SK-N-SH (cell line): Measurements from ENCODE around the gene KRTAP5-2. TPM values are rescaled to one million over a fixed set of nuclear protein-coding genes. Genes with fewer than 3 reads are reported as not detected.
"Not testable (repeated sequence)": the region's sequence is repeated elsewhere in the genome, so short reads cannot be mapped to it uniquely, and the experiment has no call there.

Source experiments
- CTCF ChIA-PET: fragments of 300-600, 350-600 bp; formaldehyde crosslinking; extraction: SDS; loops from one replicate; lab custom pipeline; 2021; lab: Yijun Ruan, JAX
- POLR2A ChIA-PET: fragments of 350-600 bp; sonication (Branson Sonifier 250); formaldehyde crosslinking; extraction: SDS; loops from one replicate; lab custom pipeline; 2020; ENCODE audit warnings: antibody characterized with exemption, inconsistent platforms; lab: Yijun Ruan, JAX
- DNase-seq: peaks from one replicate; pipeline ENCODE4 v3.0.0; 2012
- H2AFZ ChIP-seq: fragments of 200-600 bp; sonication (generic); 2 replicates; pipeline ENCODE4 v1.8.1; 2016; ENCODE audit warnings: antibody characterized with exemption, mild to moderate bottlenecking, low read depth
- H3F3A ChIP-seq: fragments of 200-600 bp; sonication (generic); replicated peaks from 2 replicates; pipeline ENCODE3; 2016; ENCODE audit warnings: antibody characterized with exemption, mild to moderate bottlenecking; ENCODE audit not compliant: insufficient read depth
- H3K27ac ChIP-seq, 2 experiments: fragments of 200-500 bp in 1 of 2; fragments of 200-600 bp in 1 of 2; sonication (Bioruptor generic) in 1 of 2; sonication (generic), shearing (Covaris generic) in 1 of 2; 2 replicates each; pipeline versions ENCODE4 v1.5.1 to v1.6.1; 2014 to 2016; ENCODE audit warnings: low read depth in 2 of 2, inconsistent platforms in 1 of 2, low read length in 1 of 2, mild to moderate bottlenecking in 1 of 2, mixed read lengths in 1 of 2
- H3K27me3 ChIP-seq: fragments of 200-600 bp; sonication (generic), shearing (Covaris generic); 2 replicates; pipeline ENCODE4 v1.6.1; 2016; ENCODE audit warnings: mixed run types; ENCODE audit not compliant: insufficient read depth
- H3K36me3 ChIP-seq, 2 experiments: fragments of 200-500 bp in 1 of 2; fragments of 200-600 bp in 1 of 2; sonication (Bioruptor generic) in 1 of 2; sonication (generic) in 1 of 2; replicated peaks in 1 of 2; 2 replicates each; pipeline versions ENCODE3 to v1.5.1; 2014 to 2016; ENCODE audit warnings: low read length in 1 of 2, mild to moderate bottlenecking in 1 of 2; ENCODE audit not compliant: insufficient read depth in 2 of 2, control insufficient read depth in 1 of 2
- H3K4me1 ChIP-seq, 2 experiments: fragments of 200-500 bp in 1 of 2; fragments of 200-600 bp in 1 of 2; sonication (Bioruptor generic) in 1 of 2; sonication (generic), shearing (Covaris generic) in 1 of 2; 2 replicates each; pipeline versions ENCODE4 v1.5.1 to v1.6.1; 2014 to 2016; ENCODE audit warnings: low read depth in 1 of 2, low read length in 1 of 2, mixed run types in 1 of 2; ENCODE audit not compliant: insufficient read depth in 2 of 2, control insufficient read depth in 1 of 2
- H3K4me2 ChIP-seq: fragments of 200-600 bp; sonication (generic), shearing (Covaris generic); 2 replicates; pipeline ENCODE4 v1.6.1; 2017; ENCODE audit warnings: mixed run types
- H3K4me3 ChIP-seq, 2 experiments: fragments of 200-500 bp in 1 of 2; fragments of 200-600 bp in 1 of 2; sonication (Bioruptor generic) in 1 of 2; sonication (generic), shearing (Covaris generic) in 1 of 2; 2 replicates each; pipeline versions ENCODE4 v1.5.1 to v1.8.1; 2014 to 2016; ENCODE audit warnings: low read depth in 2 of 2, inconsistent platforms in 1 of 2, low read length in 1 of 2, mild to moderate bottlenecking in 1 of 2, mixed read lengths in 1 of 2, moderate library complexity in 1 of 2
- H3K79me2 ChIP-seq: fragments of 200-600 bp; sonication (generic); 2 replicates; pipeline ENCODE4 v1.8.1; 2017; ENCODE audit warnings: mild to moderate bottlenecking; ENCODE audit not compliant: insufficient read depth
- H3K9ac ChIP-seq: fragments of 200-600 bp; sonication (generic); 2 replicates; pipeline ENCODE4 v1.6.1; 2017; ENCODE audit warnings: mixed run types
- H3K9me2 ChIP-seq: fragments of 200-600 bp; sonication (generic); 2 replicates; pipeline ENCODE4 v1.6.1; 2017; ENCODE audit warnings: mixed run types
- H3K9me3 ChIP-seq: fragments of 200-600 bp; sonication (generic); 2 replicates; pipeline ENCODE4 v1.6.1; 2017; ENCODE audit warnings: mixed run types, mild to moderate bottlenecking, moderate library complexity
- H4K20me1 ChIP-seq: fragments of 200-600 bp; sonication (generic); 2 replicates; pipeline ENCODE4 v1.6.1; 2017; ENCODE audit warnings: mild to moderate bottlenecking, mixed run types; ENCODE audit not compliant: insufficient read depth
- CTCF ChIP-seq: fragments of 200-600 bp; sonication (generic); IDR thresholded peaks from 2 replicates; pipeline ENCODE4 v1.6.1; 2017; ENCODE audit warnings: antibody characterized with exemption, mild to moderate bottlenecking, moderate library complexity
- EP300 ChIP-seq, 2 experiments: IDR thresholded peaks; 2 replicates each; pipeline versions ENCODE4 v1.4.0 to v1.6.1; 2012; ENCODE audit warnings: borderline replicate concordance in 1 of 2, low read depth in 1 of 2, low read length in 1 of 2
- EZH2phosphoT487 ChIP-seq: fragments of 200-600 bp; sonication (generic); IDR thresholded peaks from 2 replicates; pipeline ENCODE4 v1.6.1; 2017; ENCODE audit warnings: low read depth, mixed run types, mild to moderate bottlenecking, antibody characterized with exemption, moderate library complexity, borderline replicate concordance
- FOSL2 ChIP-seq: IDR thresholded peaks from 2 replicates; pipeline ENCODE4 v1.4.0; 2012; ENCODE audit warnings: low read depth, mild to moderate bottlenecking, moderate library complexity, borderline replicate concordance
- IRF3 ChIP-seq: fragments of 150-350 bp; IDR thresholded peaks from 2 replicates; pipeline ENCODE4 v1.6.1; 2016; ENCODE audit warnings: mild to moderate bottlenecking, low read depth, low read length
- JUND ChIP-seq: IDR thresholded peaks from 2 replicates; pipeline ENCODE4 v1.4.0; 2012
- MXI1 ChIP-seq: IDR thresholded peaks from 2 replicates; pipeline ENCODE4 v1.6.1; 2012; ENCODE audit warnings: mild to moderate bottlenecking, low read depth, low read length, improper control_type of control experiment
- NFIC ChIP-seq: IDR thresholded peaks from 2 replicates; pipeline ENCODE4 v1.4.0; 2012; ENCODE audit warnings: borderline replicate concordance
- RFX5 ChIP-seq: IDR thresholded peaks from 2 replicates; pipeline ENCODE4 v1.6.1; 2012; ENCODE audit warnings: mild to moderate bottlenecking, improper control_type of control experiment, low read length
- SIN3A ChIP-seq: IDR thresholded peaks from 2 replicates; pipeline ENCODE4 v1.6.1; 2012; ENCODE audit warnings: low read depth, mild to moderate bottlenecking, low read length, moderate library complexity, borderline replicate concordance
- SMC3 ChIP-seq: IDR thresholded peaks from 2 replicates; pipeline ENCODE4 v1.6.1; 2012; ENCODE audit warnings: low read depth, low read length, improper control_type of control experiment
- TCF12 ChIP-seq: IDR thresholded peaks from 2 replicates; pipeline ENCODE4 v1.4.0; 2012
- USF1 ChIP-seq: IDR thresholded peaks from 2 replicates; pipeline ENCODE4 v1.4.0; 2012; ENCODE audit warnings: low read depth, borderline replicate concordance
- YY1 ChIP-seq: IDR thresholded peaks from 2 replicates; pipeline ENCODE4 v1.4.0; 2012; ENCODE audit warnings: low read depth, mild to moderate bottlenecking
- WGBS: methylation state at CpG from one replicate; pipeline ENCODE4 v1.1.6; 2017; ENCODE audit warnings: low lambda C conversion rate; 5-methylcytosine and 5-hydroxymethylcytosine counted together
- polyA plus RNA-seq, 3 experiments: library from polyadenylated mRNA; depleted of rRNA; stranded (reverse); fragments of >200 nt; gene quantifications; 2 replicates each; pipeline ENCODE4 v1.2.3, GENCODE V29; 2012

Gene KRTAP5-2
- not detected in 2 replicates for polyA plus RNA-seq (2012; rRNA removed)
- polyA plus RNA-seq (2012; cell fraction: cytosol; rRNA removed) = not detected in 2 replicates
- polyA plus RNA-seq (2012; cell fraction: nucleus; rRNA removed) = not detected in 2 replicates

GRCh38 chr11:1597994-1598380 is at the start of gene KRTAP5-2:
TSS of gene KRTAP5-2 (minus strand) at chr11:1598294. CDS start at chr11:1598250, 44 bp downstream.
- 0% methylated on average over 3 of the region's 4 CpGs for WGBS
- H3K4me1 ChIP-seq = no peaks in the 10 kb centered on the region
- no peaks in the 10 kb centered on the region for H4K20me1 ChIP-seq
- no peak within 1 kb of the TSS for H3K4me2 ChIP-seq
- H3K27ac ChIP-seq = no peak within 1 kb of the TSS
- CTCF ChIA-PET = interaction anchor here (1.0 to 3.9 kb wide), 6 partner anchors 10 to 51 kb away, joined by 3 to 45 read pairs (median 6); partner anchors contain the start of gene KRTAP5-5
- no peak for DNase-seq
- H3F3A ChIP-seq = no peaks in the 10 kb centered on the region
- TF ChIP-seq TCF12 (no peak), USF1 (no peak), RFX5 (no peak), FOSL2 (no peak), EZH2phosphoT487 (no peak), SMC3 (no peak), CTCF (no peak), SIN3A (no peak), NFIC (no peak), YY1 (no peak), JUND (no peak), MXI1 (no peak), EP300 (IDR thresholded peaks at IDR 0.05; ENCODE audit: borderline replicate concordance in 1 of 2, low read depth in 1 of 2, low read length in 1 of 2) (no peak), IRF3 (no peak)
- no peaks in the 10 kb centered on the region for H3K9me2 ChIP-seq
- H3K27me3 ChIP-seq = peaks cover 22% of the 10 kb centered on the region
- POLR2A ChIA-PET = no interaction called here
- no peaks in the 10 kb centered on the region for H3K9me3 ChIP-seq
- H3K9ac ChIP-seq = no peak within 1 kb of the TSS
- H2AFZ ChIP-seq = no peak within 1 kb of the TSS
- H3K79me2 ChIP-seq = no peaks in the 10 kb centered on the region
- H3K4me3 ChIP-seq = no peak within 1 kb of the TSS
- no peaks in the 10 kb centered on the region for H3K36me3 ChIP-seq

- H3K4me1 ChIP-seq, H3K36me3 ChIP-seq, H2AFZ ChIP-seq, H4K20me1 ChIP-seq, H3K79me2 ChIP-seq, H3K9ac ChIP-seq, H3K9me3 ChIP-seq, H3K27ac ChIP-seq, H3K9me2 ChIP-seq, H3F3A ChIP-seq, H3K27me3 ChIP-seq, H3K4me2 ChIP-seq, POLR2A ChIA-PET, DNase-seq, H3K4me3 ChIP-seq: not testable (repeated sequence)
- CTCF ChIA-PET = interaction anchor here (0.8 to 9.8 kb wide), 6 partner anchors 17 to 510 kb away, joined by 3 to 73 read pairs (median 4); partner anchors contain the start of gene KRTAP5-5
- WGBS = 68% methylated on average over 10 of the region's 10 CpGs
Observed at GRCh38 chr11:1646540-1646939, 48.4 kb upstream of the KRTAP5-2 start.
